ENCODE measurements around the gene EPHB3.

Gene EPHB3

GRCh38 chr3:184561061-184561912 lies at the start of gene EPHB3:
Gene EPHB3 (plus strand): TSS chr3:184561785. CDS start chr3:184562236, 451 bp downstream.
- DNase-seq, result peak; percentile 89

GRCh38 chr3:184512621-184513020 lies 49.0 kb upstream of the EPHB3 start:
- no peak for DNase-seq

- peak; percentile 83 for DNase-seq
Measured at GRCh38 chr3:184513276-184514170, 48.1 kb upstream of the EPHB3 start.

GRCh38 chr3:184514171-184514490 lies 47.5 kb upstream of the EPHB3 start:
- DNase-seq, result no peak

- no peak for DNase-seq
Measured at GRCh38 chr3:184523825-184524615, 37.6 kb upstream of the EPHB3 start.

- DNase-seq, result no peak
Measured at GRCh38 chr3:184524981-184525336, 36.6 kb upstream of the EPHB3 start.

- no peak for DNase-seq
Measured at GRCh38 chr3:184525337-184526087, 36.1 kb upstream of the EPHB3 start.

GRCh38 chr3:184526088-184526433 lies 35.5 kb upstream of the EPHB3 start:
- DNase-seq, result no peak

- DNase-seq, result no peak
Measured at GRCh38 chr3:184531626-184532280, 29.8 kb upstream of the EPHB3 start.

- no peak for DNase-seq
Measured at GRCh38 chr3:184532940-184533732, 28.4 kb upstream of the EPHB3 start.

- DNase-seq, result no peak
Measured at GRCh38 chr3:184537885-184538665, 23.5 kb upstream of the EPHB3 start.

GRCh38 chr3:184538666-184539431 lies 22.7 kb upstream of the EPHB3 start:
- no peak for DNase-seq

- DNase-seq, result no peak
Measured at GRCh38 chr3:184539801-184540435, 21.7 kb upstream of the EPHB3 start.

GRCh38 chr3:184540777-184541681 lies 20.6 kb upstream of the EPHB3 start:
- peak; percentile 81 for DNase-seq

GRCh38 chr3:184541886-184542562 lies 19.6 kb upstream of the EPHB3 start:
- DNase-seq, result no peak

GRCh38 chr3:184542577-184542976 lies 19.0 kb upstream of the EPHB3 start:
- DNase-seq, result no peak

- DNase-seq, result no peak
Measured at GRCh38 chr3:184543256-184543655, 18.3 kb upstream of the EPHB3 start.
